ENCODE results near the gene TTLL5.

Gene TTLL5

DNA sequence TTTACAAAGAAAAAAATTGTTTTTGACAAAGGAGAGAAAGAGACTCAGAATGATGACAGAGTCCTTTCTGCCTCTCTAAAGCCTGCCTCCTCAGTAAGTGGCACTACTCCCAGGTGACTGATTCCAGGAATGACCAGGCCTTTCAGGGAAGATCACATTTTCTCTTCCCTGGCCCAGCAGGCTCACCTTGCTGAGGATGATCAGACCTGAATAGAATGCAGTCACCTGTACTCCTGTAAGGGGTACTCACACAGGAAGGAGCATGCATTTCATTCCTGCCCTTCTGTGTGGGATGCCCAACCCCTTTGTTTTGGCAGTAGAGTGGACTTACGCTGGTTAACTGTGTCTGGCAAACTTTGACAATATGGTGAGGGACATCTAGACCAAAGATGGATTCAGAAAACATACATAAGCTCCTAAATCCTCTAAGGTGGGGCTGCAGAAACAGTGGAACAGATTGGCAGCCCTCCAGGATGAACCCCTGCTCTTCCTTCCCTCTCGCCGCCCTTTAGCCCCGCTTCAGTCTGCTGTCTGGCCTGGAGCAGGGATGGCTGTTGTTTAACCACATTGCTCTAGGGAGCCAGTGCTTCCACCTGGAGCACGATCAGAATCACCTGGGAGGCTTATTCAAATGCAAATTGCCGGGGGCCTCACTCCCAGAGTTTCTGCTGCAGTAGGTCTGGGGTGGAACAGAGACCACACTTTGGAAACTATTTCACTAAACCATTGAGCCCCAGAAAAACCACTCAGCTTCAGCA is 30.2 kb upstream of the TTLL5 start:
- TF ChIP-seq HDGF (IDR thresholded peaks at IDR 0.05; ENCODE audit: borderline replicate concordance) (no peak), L3MBTL2 (conservative IDR thresholded peaks at IDR 0.05) (no peak), TARDBP (IDR thresholded peaks at IDR 0.05) (no peak), FOXA1 (IDR thresholded peaks at IDR 0.05) (no peak), SP1 (IDR thresholded peaks at IDR 0.05) (no peak), ARNT (IDR thresholded peaks at IDR 0.05) (no peak), BHLHE40 (IDR thresholded peaks at IDR 0.05; ENCODE audit: borderline replicate concordance) (no peak), NFRKB (IDR thresholded peaks at IDR 0.05) (no peak), FOXM1 (IDR thresholded peaks at IDR 0.05; ENCODE audit: borderline replicate concordance) (no peak), ELF4 (IDR thresholded peaks at IDR 0.05) (no peak), ZNF384 (IDR thresholded peaks at IDR 0.05) (no peak)
- CTCF ChIA-PET: interaction anchor here (1.0 kb wide), 1 partner anchor 8 kb away, joined by 3 read pairs; no protein-coding TSS in a partner anchor
- DNase-seq (ENCODE audit: extremely low spot score): no peak
- POLR2A ChIA-PET: no interaction called here

- TF ChIP-seq NFRKB (IDR thresholded peaks at IDR 0.05): no peak
- TF ChIP-seq CTBP1 (IDR thresholded peaks at IDR 0.05; ENCODE audit: borderline replicate concordance): no peak
- no peak for TF ChIP-seq TARDBP (IDR thresholded peaks at IDR 0.05)
- DNase-seq (ENCODE audit: extremely low spot score): no peak
- CTCF ChIA-PET: interaction anchor here (1.0 kb wide), 1 partner anchor 9 kb away, joined by 3 read pairs; no protein-coding TSS in a partner anchor
- POLR2A ChIA-PET: no interaction called here
Measured at GRCh38 chr14:75631453-75631831, 29.6 kb upstream of the TTLL5 start.

DNA sequence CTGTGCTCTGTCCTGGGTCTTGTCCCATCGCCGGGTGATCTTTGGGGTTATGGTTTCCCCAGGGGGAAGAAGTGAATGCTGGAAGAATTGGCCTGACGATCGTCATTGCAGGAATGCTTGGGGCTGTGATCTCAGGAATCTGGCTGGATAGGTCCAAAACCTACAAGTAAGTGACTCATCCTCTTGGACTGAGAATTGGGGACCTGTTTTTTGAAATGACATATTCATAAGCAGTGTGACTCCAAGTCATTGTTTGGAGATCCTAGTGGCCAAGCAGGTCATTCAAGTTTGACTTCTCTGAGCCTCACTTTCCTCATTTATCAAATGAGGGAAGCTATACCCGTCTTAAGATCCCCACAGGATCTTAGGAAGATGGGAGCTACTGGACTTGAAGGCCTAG is 26.2 kb upstream of the TTLL5 start:
- ChIA-PET POLR2A (interaction anchor here (1.1 kb wide), 1 partner anchor 11 kb away, joined by 3 read pairs; no protein-coding TSS in a partner anchor), CTCF (interaction anchor here (0.9 kb wide), 1 partner anchor 20 kb away, joined by 3 read pairs; no protein-coding TSS in a partner anchor)
- no peak for TF ChIP-seq HDGF (IDR thresholded peaks at IDR 0.05; ENCODE audit: borderline replicate concordance)
- TF ChIP-seq SP1 (IDR thresholded peaks at IDR 0.05): no peak
- TF ChIP-seq BHLHE40 (IDR thresholded peaks at IDR 0.05; ENCODE audit: borderline replicate concordance): no peak
- no peak for TF ChIP-seq SUZ12 (IDR thresholded peaks at IDR 0.05)
- no peak for TF ChIP-seq FOXK2 (IDR thresholded peaks at IDR 0.05)
- no peak for TF ChIP-seq LEF1 (IDR thresholded peaks at IDR 0.05; ENCODE audit: borderline replicate concordance)
- no peak for TF ChIP-seq FOXM1 (IDR thresholded peaks at IDR 0.05; ENCODE audit: borderline replicate concordance)
- TF ChIP-seq, protein P1, sequence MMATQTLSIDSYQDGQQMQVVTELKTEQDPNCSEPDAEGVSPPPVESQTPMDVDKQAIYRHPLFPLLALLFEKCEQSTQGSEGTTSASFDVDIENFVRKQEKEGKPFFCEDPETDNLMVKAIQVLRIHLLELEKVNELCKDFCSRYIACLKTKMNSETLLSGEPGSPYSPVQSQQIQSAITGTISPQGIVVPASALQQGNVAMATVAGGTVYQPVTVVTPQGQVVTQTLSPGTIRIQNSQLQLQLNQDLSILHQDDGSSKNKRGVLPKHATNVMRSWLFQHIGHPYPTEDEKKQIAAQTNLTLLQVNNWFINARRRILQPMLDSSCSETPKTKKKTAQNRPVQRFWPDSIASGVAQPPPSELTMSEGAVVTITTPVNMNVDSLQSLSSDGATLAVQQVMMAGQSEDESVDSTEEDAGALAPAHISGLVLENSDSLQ (IDR thresholded peaks at IDR 0.05): no peak
- no peak for TF ChIP-seq L3MBTL2 (conservative IDR thresholded peaks at IDR 0.05)
- TF ChIP-seq CTBP1 (IDR thresholded peaks at IDR 0.05; ENCODE audit: borderline replicate concordance): no peak
- no peak for TF ChIP-seq ELF4 (IDR thresholded peaks at IDR 0.05)
- TF ChIP-seq ARNT (IDR thresholded peaks at IDR 0.05): no peak
- TF ChIP-seq ZNF384 (IDR thresholded peaks at IDR 0.05): no peak
- DNase-seq (ENCODE audit: extremely low spot score): no peak

GRCh38 chr14:75636100-75636692 is 24.9 kb upstream of the TTLL5 start:
- TF ChIP-seq FOXA1 (IDR thresholded peaks at IDR 0.05) (no peak), NFRKB (IDR thresholded peaks at IDR 0.05) (no peak), L3MBTL2 (conservative IDR thresholded peaks at IDR 0.05) (no peak), HDGF (IDR thresholded peaks at IDR 0.05; ENCODE audit: borderline replicate concordance) (no peak), CTBP1 (IDR thresholded peaks at IDR 0.05; ENCODE audit: borderline replicate concordance) (no peak), ARNT (IDR thresholded peaks at IDR 0.05) (no peak)
- ChIA-PET POLR2A (interaction anchor here (1.1 kb wide), 1 partner anchor 10 kb away, joined by 3 read pairs; no protein-coding TSS in a partner anchor), CTCF (interaction anchor here (1.3 kb wide), 1 partner anchor 19 kb away, joined by 5 read pairs; no protein-coding TSS in a partner anchor)
- no peak for DNase-seq (ENCODE audit: extremely low spot score)

- CTCF ChIA-PET: interaction anchor here (0.9 kb wide), 1 partner anchor 64 kb away, joined by 4 read pairs; no protein-coding TSS in a partner anchor
- no peak for DNase-seq (ENCODE audit: extremely low spot score)
- TF ChIP-seq ELF4 (IDR thresholded peaks at IDR 0.05) (no peak), L3MBTL2 (conservative IDR thresholded peaks at IDR 0.05) (no peak), HDGF (IDR thresholded peaks at IDR 0.05; ENCODE audit: borderline replicate concordance) (no peak)
- POLR2A ChIA-PET: no interaction called here
Measured at GRCh38 chr14:75640876-75641275, 20.2 kb upstream of the TTLL5 start.

GRCh38 chr14:75643985-75644384 is 17.1 kb upstream of the TTLL5 start:
- no peak for DNase-seq (ENCODE audit: extremely low spot score)
- CTCF ChIA-PET: no interaction called here
- TF ChIP-seq TARDBP (IDR thresholded peaks at IDR 0.05) (no peak), LEF1 (IDR thresholded peaks at IDR 0.05; ENCODE audit: borderline replicate concordance) (no peak), FOXA1 (IDR thresholded peaks at IDR 0.05) (no peak), L3MBTL2 (conservative IDR thresholded peaks at IDR 0.05) (no peak), SUZ12 (IDR thresholded peaks at IDR 0.05) (no peak)
- POLR2A ChIA-PET: no interaction called here

- TF ChIP-seq LEF1 (IDR thresholded peaks at IDR 0.05; ENCODE audit: borderline replicate concordance) (no peak), BHLHE40 (IDR thresholded peaks at IDR 0.05; ENCODE audit: borderline replicate concordance) (no peak), SUZ12 (IDR thresholded peaks at IDR 0.05) (no peak), NFRKB (IDR thresholded peaks at IDR 0.05) (no peak), ARNT (IDR thresholded peaks at IDR 0.05) (no peak), TARDBP (IDR thresholded peaks at IDR 0.05) (no peak), FOXM1 (IDR thresholded peaks at IDR 0.05; ENCODE audit: borderline replicate concordance) (no peak), SP1 (IDR thresholded peaks at IDR 0.05) (no peak), CTBP1 (IDR thresholded peaks at IDR 0.05; ENCODE audit: borderline replicate concordance) (no peak), HDGF (IDR thresholded peaks at IDR 0.05; ENCODE audit: borderline replicate concordance) (no peak), L3MBTL2 (conservative IDR thresholded peaks at IDR 0.05) (no peak), ELF4 (IDR thresholded peaks at IDR 0.05) (no peak), FOXK2 (IDR thresholded peaks at IDR 0.05) (no peak), ZNF384 (IDR thresholded peaks at IDR 0.05) (no peak), FOXA1 (IDR thresholded peaks at IDR 0.05) (no peak)
- TF ChIP-seq, protein P1 (IDR thresholded peaks at IDR 0.05): no peak
- POLR2A ChIA-PET: no interaction called here
- CTCF ChIA-PET: no interaction called here
- DNase-seq (ENCODE audit: extremely low spot score): no peak
Measured at GRCh38 chr14:75645056-75645455, 16.0 kb upstream of the TTLL5 start.

Data from HEK293T (cell line).